Ovary (tissue), 9 donors: Measurements from ENCODE around the gene TNFRSF14. TPM values are rescaled to one million over a fixed set of nuclear protein-coding genes. Genes with fewer than 3 reads are reported as not detected.

Experiments used
- DNase-seq, 5 donors: peaks; one replicate each; pipeline ENCODE4 v3.0.0-alpha.2; 2019 to 2020
- H3K27ac ChIP-seq, 2 donors: fragments of 200-600 bp; one replicate each; pipeline versions ENCODE4 v1.5.1 to v1.8.0; 2019 to 2022
- H3K27me3 ChIP-seq: fragments of 200-600 bp; one replicate; pipeline ENCODE4 v1.8.0; 2022
- H3K36me3 ChIP-seq: fragments of 200-600 bp; sonication (generic); one replicate; pipeline ENCODE4 v1.5.1; 2019
- H3K4me1 ChIP-seq: one replicate; pipeline ENCODE4 v1.8.1; 2013; ENCODE audit warnings: mild to moderate bottlenecking, moderate library complexity; ENCODE audit not compliant: insufficient read depth
- H3K4me3 ChIP-seq: fragments of 200-600 bp; sonication (generic); one replicate; pipeline ENCODE4 v1.5.1; 2017
- H3K9me3 ChIP-seq, 2 donors: fragments of 200-600 bp in 1 of 2; sonication (generic) in 1 of 2; one replicate each; pipeline versions ENCODE4 v1.5.1 to v1.8.1; 2013 to 2019; ENCODE audit warnings: mild to moderate bottlenecking in 1 of 2, moderate library complexity in 1 of 2
- CTCF ChIP-seq, 3 donors: fragments of 450-650 bp in 2 of 3; fragments of 200-600 bp in 1 of 3; IDR thresholded peaks; one replicate each; pipeline versions ENCODE4 v1.5.1 to v1.8.0; 2016 to 2022; ENCODE audit warnings: antibody characterized with exemption in 3 of 3, mild to moderate bottlenecking in 1 of 3
- EP300 ChIP-seq: sonication (generic); formaldehyde crosslinking; IDR thresholded peaks from one replicate; pipeline ENCODE4 v1.6.1; 2017; ENCODE audit warnings: antibody characterized with exemption
- POLR2A ChIP-seq: fragments of 450-650 bp; IDR thresholded peaks from one replicate; pipeline ENCODE4 v1.6.1; 2017; ENCODE audit warnings: antibody characterized with exemption, mild to moderate bottlenecking, moderate library complexity
- WGBS, 3 donors: extraction: QIAGEN DNeasy Blood & Tissue Kit in 1 of 3; methylation state at CpG; one replicate each; pipeline versions ENCODE4 v1.1.5 to v1.1.7; 2013 to 2017; 5-methylcytosine and 5-hydroxymethylcytosine counted together
- intact Hi-C, 4 donors: fragments of 100-400 bp; cut with DNase I; formaldehyde crosslinking; loops; one replicate each; pipeline versions ENCODE4 v1.11.0 to v1.15.1; 2022 to 2023
- polyA plus RNA-seq, 2 donors: library from polyadenylated mRNA; stranded (reverse); fragments of 200-250 nt in 1 of 2; fragments of 350-450 nt in 1 of 2; fragmentation: Illumina TruSeq in 1 of 2; extraction: RNeasy Lipid Tissue Mini Kit (QIAGEN cat#74804) in 1 of 2; gene quantifications; one replicate each; pipeline ENCODE4 v1.2.3, GENCODE V29; 2013 to 2014
- total RNA-seq, 7 donors: library from RNA; depleted of rRNA in 2 of 7; stranded (reverse); fragments of >200 nt in 2 of 7; fragmentation: NEBNext Ultra II Directional in 3 of 7; extraction: Animal tissue kit (Norgen Biotek cat#: 25700) in 3 of 7; gene quantifications; one replicate each; pipeline versions ENCODE4 v1.1.0 to v1.2.4, GENCODE V29; 2016 to 2023
- donor health status: DM: no; HTN: no; CAD: no; lungs with moderate emphysema.
- donor health status: DM: no; HTN: no; CAD: no.
- donor health status: Bipolar disorder and iron deficiency.
- donor health status: DM: yes; HTN: yes; CAD: no.
- donor health status: DM: no; HTN: no; CAD: no.
- donor health status: DM: yes; HTN: yes; CAD: no.

TNFRSF14 gene
- total and polyA plus RNA-seq, 9 donors, result 4.3 to 78.5 (median 57.6) TPM

GRCh38 chr1:2539312-2539907 lies 16.8 kb upstream of the TNFRSF14 start:
- no peak for TF ChIP-seq EP300
- TF ChIP-seq POLR2A, result no peak
- TF ChIP-seq CTCF (IDR thresholded peaks at IDR 0.05), result no peak
- Histone ChIP-seq H3K4me1 (peaks cover under 1% of the 10 kb centered on the region), H3K4me3 (no peak overlapping the region), H3K9me3 (no peaks in the 10 kb centered on the region), H3K27me3 (no peaks in the 10 kb centered on the region), H3K27ac (no peak overlapping the region), H3K36me3 (no peaks in the 10 kb centered on the region)
- WGBS, 3 donors, result 71 to 82% (median 78%) methylated on average over 12 of the region's 12 CpGs
- DNase-seq, result no peak
- intact Hi-C loops, result no loop called here

GRCh38 chr1:2540816-2541492 lies 15.2 kb upstream of the TNFRSF14 start:
- Histone ChIP-seq H3K9me3 (no peaks in the 10 kb centered on the region), H3K4me1 (peaks cover 10% of the 10 kb centered on the region), H3K27me3 (no peaks in the 10 kb centered on the region), H3K4me3 (no peak overlapping the region), H3K36me3 (no peaks in the 10 kb centered on the region), H3K27ac (no peak overlapping the region)
- intact Hi-C loops, result loop anchor here in 1 of 4 donors (10.0 kb wide), 1 partner anchor 366 kb away; no protein-coding TSS in a partner anchor
- DNase-seq, result no peak
- 11 to 25% (median 12%) methylated on average over 18 to 39 of the region's 39 CpGs for WGBS, 3 donors
- no peak for TF ChIP-seq POLR2A
- TF ChIP-seq EP300, result no peak
- TF ChIP-seq CTCF (IDR thresholded peaks at IDR 0.05), result no peak

- no peaks in the 10 kb centered on the region for H3K36me3 ChIP-seq
- H3K27ac ChIP-seq, result no peak overlapping the region
- DNase-seq, result no peak
- peaks cover 15% of the 10 kb centered on the region for H3K4me1 ChIP-seq
- 74 to 80% (median 78%) methylated on average over 24 to 25 of the region's 25 CpGs for WGBS, 3 donors
- TF ChIP-seq POLR2A, result no peak
- TF ChIP-seq EP300, result no peak
- TF ChIP-seq CTCF (IDR thresholded peaks at IDR 0.05), result no peak
- H3K27me3 ChIP-seq, result no peaks in the 10 kb centered on the region
- intact Hi-C loops, result loop anchor here in 1 of 4 donors (10.0 kb wide), 1 partner anchor 367 kb away; no protein-coding TSS in a partner anchor
- H3K4me3 ChIP-seq, result no peak overlapping the region
- no peaks in the 10 kb centered on the region for H3K9me3 ChIP-seq
These were observed 14.4 kb upstream of the TNFRSF14 start for GRCh38 chr1:2541619-2542245.

- Histone ChIP-seq H3K27me3 (no peaks in the 10 kb centered on the region), H3K36me3 (no peaks in the 10 kb centered on the region), H3K4me3 (no peak overlapping the region), H3K9me3 (no peaks in the 10 kb centered on the region), H3K4me1 (peaks cover 16% of the 10 kb centered on the region), H3K27ac (no peak overlapping the region)
- intact Hi-C loops, result loop anchor here in 1 of 4 donors (10.0 kb wide), 1 partner anchor 368 kb away; no protein-coding TSS in a partner anchor
- TF ChIP-seq POLR2A (no peak), CTCF (IDR thresholded peaks at IDR 0.05) (no peak), EP300 (no peak)
- 78 to 85% (median 80%) methylated on average over 11 of the region's 11 CpGs for WGBS, 3 donors
- DNase-seq, result no peak
These were observed 13.8 kb upstream of the TNFRSF14 start for GRCh38 chr1:2542246-2542915.
